ENCODE measurements around the gene DRP2.
A peak's percentile ranks its signal among the peaks of the same experiment; 100 is the strongest.

DNA sequence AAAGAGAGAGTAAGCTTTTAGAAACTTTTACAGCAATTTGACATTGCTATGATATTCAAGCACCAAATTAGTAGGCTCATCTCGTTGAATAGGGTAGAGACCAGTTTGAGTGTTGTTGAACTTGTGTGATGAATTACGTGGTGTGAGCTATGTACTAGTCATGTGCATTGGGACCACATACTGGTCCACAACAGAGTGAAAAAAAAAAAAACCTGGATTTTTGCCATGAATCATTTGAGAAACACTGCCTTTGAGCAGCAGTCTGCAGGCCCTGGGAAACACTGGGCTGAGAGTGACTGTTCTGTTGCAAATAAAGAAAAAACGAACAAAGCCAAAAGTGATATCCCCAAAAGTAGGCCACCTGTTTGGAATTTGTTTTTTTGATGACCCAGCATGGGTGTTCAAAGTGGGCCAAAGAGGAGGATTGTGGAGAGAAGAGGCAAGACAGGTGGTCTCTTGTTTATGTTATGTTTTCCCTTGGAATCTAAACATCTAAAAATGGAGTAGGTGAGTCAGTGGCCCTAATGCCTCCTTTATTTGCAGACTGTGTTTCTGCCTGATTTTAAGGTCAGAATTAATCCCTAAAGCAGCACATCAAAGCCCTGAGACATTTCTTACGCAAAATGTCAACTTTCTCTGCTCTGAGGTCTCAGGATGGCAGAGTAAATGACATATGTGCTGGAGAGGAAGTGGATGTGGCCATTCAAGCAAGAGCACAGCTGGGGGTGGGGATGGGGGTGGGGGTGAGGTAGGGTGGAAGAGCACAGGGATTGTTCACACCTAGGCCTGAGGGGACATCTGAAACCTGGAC is 38.1 kb downstream of the DRP2 start:
- TF ChIP-seq, protein P1, sequence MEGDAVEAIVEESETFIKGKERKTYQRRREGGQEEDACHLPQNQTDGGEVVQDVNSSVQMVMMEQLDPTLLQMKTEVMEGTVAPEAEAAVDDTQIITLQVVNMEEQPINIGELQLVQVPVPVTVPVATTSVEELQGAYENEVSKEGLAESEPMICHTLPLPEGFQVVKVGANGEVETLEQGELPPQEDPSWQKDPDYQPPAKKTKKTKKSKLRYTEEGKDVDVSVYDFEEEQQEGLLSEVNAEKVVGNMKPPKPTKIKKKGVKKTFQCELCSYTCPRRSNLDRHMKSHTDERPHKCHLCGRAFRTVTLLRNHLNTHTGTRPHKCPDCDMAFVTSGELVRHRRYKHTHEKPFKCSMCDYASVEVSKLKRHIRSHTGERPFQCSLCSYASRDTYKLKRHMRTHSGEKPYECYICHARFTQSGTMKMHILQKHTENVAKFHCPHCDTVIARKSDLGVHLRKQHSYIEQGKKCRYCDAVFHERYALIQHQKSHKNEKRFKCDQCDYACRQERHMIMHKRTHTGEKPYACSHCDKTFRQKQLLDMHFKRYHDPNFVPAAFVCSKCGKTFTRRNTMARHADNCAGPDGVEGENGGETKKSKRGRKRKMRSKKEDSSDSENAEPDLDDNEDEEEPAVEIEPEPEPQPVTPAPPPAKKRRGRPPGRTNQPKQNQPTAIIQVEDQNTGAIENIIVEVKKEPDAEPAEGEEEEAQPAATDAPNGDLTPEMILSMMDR (IDR thresholded peaks at IDR 0.05; ENCODE audit: insufficient read depth, low read length): no peak
- TF ChIP-seq POLR2AphosphoS5 (IDR thresholded peaks at IDR 0.05; ENCODE audit: low read depth): no peak
- TF ChIP-seq, protein P2, sequence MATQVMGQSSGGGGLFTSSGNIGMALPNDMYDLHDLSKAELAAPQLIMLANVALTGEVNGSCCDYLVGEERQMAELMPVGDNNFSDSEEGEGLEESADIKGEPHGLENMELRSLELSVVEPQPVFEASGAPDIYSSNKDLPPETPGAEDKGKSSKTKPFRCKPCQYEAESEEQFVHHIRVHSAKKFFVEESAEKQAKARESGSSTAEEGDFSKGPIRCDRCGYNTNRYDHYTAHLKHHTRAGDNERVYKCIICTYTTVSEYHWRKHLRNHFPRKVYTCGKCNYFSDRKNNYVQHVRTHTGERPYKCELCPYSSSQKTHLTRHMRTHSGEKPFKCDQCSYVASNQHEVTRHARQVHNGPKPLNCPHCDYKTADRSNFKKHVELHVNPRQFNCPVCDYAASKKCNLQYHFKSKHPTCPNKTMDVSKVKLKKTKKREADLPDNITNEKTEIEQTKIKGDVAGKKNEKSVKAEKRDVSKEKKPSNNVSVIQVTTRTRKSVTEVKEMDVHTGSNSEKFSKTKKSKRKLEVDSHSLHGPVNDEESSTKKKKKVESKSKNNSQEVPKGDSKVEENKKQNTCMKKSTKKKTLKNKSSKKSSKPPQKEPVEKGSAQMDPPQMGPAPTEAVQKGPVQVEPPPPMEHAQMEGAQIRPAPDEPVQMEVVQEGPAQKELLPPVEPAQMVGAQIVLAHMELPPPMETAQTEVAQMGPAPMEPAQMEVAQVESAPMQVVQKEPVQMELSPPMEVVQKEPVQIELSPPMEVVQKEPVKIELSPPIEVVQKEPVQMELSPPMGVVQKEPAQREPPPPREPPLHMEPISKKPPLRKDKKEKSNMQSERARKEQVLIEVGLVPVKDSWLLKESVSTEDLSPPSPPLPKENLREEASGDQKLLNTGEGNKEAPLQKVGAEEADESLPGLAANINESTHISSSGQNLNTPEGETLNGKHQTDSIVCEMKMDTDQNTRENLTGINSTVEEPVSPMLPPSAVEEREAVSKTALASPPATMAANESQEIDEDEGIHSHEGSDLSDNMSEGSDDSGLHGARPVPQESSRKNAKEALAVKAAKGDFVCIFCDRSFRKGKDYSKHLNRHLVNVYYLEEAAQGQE (IDR thresholded peaks at IDR 0.05; ENCODE audit: insufficient replicate concordance, low read depth): no peak
- peak; percentile 14; the same call in 1 of the 2 replicates for TF ChIP-seq SPI1 (IDR thresholded peaks at IDR 0.05; ENCODE audit: borderline replicate concordance, low read depth)
- TF ChIP-seq GABPA (IDR thresholded peaks at IDR 0.05; ENCODE audit: low read depth): no peak

Data from HL-60 (cell line).